ENCODE results near the gene ELAPOR1. TPM values are rescaled to one million over a fixed set of nuclear protein-coding genes. Genes with fewer than 3 reads are reported as not detected.

Gene ELAPOR1
- total and polyA plus RNA-seq, 8 donors: 25.5 to 185 (median 69.2) TPM

DNA sequence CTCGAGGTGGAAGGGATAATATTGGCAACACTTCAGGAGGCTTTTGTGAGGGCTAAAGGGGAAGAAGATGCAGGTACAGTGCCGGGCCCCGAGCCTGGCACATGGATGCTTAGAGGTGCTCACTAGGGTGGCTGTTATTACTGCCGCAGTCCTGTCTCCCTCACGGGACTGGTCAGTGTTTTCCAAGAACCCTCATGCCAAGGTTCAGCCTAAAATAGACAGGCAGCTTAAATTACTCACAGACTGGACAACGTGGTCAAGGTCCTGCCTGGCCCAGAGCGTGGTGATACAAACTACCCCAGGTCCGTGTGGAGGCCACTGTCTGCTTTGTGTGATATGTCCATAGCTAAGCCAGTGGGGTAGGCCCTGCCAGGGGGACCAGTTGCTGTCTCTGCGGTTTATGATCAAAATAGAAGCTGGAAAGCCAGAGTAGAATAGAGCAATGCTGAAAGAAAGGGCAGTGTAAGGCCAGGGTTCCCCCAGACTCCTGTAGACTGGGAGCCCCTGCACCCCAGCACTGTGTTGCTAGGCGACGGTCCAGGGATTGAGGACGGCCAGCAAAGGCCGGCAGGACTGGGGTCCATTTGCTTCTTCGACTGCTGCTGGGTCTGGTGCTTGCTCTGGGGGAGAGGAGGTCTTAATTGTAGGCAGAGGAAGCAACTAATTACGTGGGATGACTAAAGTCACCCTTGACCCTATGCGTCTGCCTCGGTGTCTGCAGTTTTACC, 36.1 kb downstream of the ELAPOR1 start:
- 34 to 59% (median 44%) methylated on average over 15 to 17 of the region's 17 CpGs for WGBS, 5 donors
- Histone ChIP-seq H3K36me3 (no peaks in the 10 kb centered on the region), H3K27me3 (no peaks in the 10 kb centered on the region), H3K4me1 (peaks cover 32 to 53% (median 38%) of the 10 kb centered on the region in 4 donors), H3K4me3 (no peak overlapping the region), H3K9me3 (no peaks in the 10 kb centered on the region), H3K27ac (peak overlapping the region; percentile 73 to 87 (median 80))
- TF ChIP-seq POLR2A (IDR thresholded peaks at IDR 0.05) (no peak), EP300 (IDR thresholded peaks at IDR 0.05) (no peak), POLR2AphosphoS5 (IDR thresholded peaks at IDR 0.05) (no peak)
- TF ChIP-seq, protein P1, sequence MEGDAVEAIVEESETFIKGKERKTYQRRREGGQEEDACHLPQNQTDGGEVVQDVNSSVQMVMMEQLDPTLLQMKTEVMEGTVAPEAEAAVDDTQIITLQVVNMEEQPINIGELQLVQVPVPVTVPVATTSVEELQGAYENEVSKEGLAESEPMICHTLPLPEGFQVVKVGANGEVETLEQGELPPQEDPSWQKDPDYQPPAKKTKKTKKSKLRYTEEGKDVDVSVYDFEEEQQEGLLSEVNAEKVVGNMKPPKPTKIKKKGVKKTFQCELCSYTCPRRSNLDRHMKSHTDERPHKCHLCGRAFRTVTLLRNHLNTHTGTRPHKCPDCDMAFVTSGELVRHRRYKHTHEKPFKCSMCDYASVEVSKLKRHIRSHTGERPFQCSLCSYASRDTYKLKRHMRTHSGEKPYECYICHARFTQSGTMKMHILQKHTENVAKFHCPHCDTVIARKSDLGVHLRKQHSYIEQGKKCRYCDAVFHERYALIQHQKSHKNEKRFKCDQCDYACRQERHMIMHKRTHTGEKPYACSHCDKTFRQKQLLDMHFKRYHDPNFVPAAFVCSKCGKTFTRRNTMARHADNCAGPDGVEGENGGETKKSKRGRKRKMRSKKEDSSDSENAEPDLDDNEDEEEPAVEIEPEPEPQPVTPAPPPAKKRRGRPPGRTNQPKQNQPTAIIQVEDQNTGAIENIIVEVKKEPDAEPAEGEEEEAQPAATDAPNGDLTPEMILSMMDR (IDR thresholded peaks at IDR 0.05): no peak
- intact Hi-C loops (cut with DNase I; ENCODE audit: low total_unique reads): no loop called here
- no peak for DNase-seq

DNA sequence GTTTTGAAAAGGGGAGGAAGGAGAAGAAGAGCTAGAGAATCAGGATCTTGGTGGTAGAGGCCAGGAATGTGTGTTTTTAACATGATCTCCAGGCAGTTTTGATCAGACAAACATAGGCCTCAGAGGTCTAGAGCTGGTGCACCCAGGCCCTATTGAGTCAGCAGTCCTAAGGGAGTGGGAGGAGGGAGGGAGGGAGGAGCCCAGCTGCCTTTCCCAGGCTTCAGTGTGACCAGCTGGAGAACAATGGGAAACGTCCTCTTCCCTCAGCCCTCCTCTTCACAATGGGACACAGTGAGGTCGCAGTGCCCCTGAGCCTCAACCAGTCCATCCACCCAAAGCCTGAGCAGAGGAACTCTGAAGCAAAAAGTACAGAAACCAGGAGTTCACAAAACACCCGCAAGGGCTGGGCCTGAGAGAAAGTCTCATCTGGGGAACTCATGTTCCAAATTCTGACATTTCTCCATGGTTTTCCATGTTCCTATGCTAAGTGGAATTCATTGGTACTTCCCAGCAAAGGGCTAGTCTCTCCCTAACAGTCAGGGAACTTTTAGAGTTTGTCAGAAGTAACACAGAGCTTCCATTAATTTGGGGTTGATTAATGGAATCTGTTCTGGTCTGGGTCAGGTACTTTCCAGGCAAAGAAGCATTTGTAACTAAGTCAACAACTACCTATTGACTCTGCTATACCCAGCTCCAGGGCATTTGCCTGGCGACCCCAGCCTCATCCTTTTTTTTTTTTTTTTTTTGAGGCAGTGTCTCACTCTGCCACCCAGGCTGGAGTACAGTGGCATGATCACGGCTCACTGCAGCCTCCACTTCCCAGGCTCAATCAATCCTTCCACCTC, 37.5 kb downstream of the ELAPOR1 start:
- no peak overlapping the region for H3K4me3 ChIP-seq
- peak; percentile 67 to 80 for DNase-seq
- TF ChIP-seq POLR2AphosphoS5 (IDR thresholded peaks at IDR 0.05) (no peak), POLR2A (IDR thresholded peaks at IDR 0.05) (no peak), EP300 (IDR thresholded peaks at IDR 0.05) (no peak)
- TF ChIP-seq, protein P1 (IDR thresholded peaks at IDR 0.05): no peak

DNA sequence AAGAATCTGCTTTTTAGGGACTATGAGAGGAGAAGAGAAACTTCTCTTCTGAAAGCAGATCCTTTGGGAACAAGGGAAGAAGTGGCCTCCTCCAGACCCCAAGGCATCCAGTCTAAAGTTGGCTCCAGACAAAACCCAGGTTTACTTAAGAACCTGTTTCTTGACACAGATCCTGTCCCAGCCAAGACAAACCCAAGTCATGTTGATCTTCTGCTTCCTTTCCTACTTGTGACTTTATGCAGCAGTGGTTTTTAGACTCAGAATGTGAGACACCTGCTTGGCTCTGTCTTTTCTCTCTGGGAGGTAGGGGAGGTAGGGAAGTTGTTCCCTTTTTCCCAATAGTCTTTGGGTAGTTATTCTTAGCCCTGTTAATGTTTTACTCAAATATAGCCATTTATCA, 38.3 kb downstream of the ELAPOR1 start:
- Histone ChIP-seq H3K27ac (peak overlapping the region; percentile 45 to 83 (median 74)), H3K36me3 (no peaks in the 10 kb centered on the region), H3K4me1 (peaks cover 33 to 57% (median 46%) of the 10 kb centered on the region in 4 donors), H3K27me3 (no peaks in the 10 kb centered on the region), H3K9me3 (no peaks in the 10 kb centered on the region), H3K4me3 (no peak overlapping the region)
- peak; percentile 41 to 51 for DNase-seq
- intact Hi-C loops (cut with DNase I; ENCODE audit: low total_unique reads): no loop called here
- TF ChIP-seq POLR2AphosphoS5 (IDR thresholded peaks at IDR 0.05) (peak in 2 of 3 donors; percentile 57 to 62), POLR2A (IDR thresholded peaks at IDR 0.05) (no peak)

More for the DNA sequence above, 37.5 kb downstream of the ELAPOR1 start:
- Histone ChIP-seq H3K9me3 (no peaks in the 10 kb centered on the region), H3K4me1 (peaks cover 32 to 54% (median 39%) of the 10 kb centered on the region in 4 donors), H3K27ac (peak overlapping the region; percentile 73 to 85 (median 80)), H3K36me3 (no peaks in the 10 kb centered on the region), H3K27me3 (no peaks in the 10 kb centered on the region)
- 31 to 60% (median 44%) methylated on average over 5 of the region's 5 CpGs for WGBS, 5 donors
- intact Hi-C loops (cut with DNase I; ENCODE audit: low total_unique reads): no loop called here

DNA sequence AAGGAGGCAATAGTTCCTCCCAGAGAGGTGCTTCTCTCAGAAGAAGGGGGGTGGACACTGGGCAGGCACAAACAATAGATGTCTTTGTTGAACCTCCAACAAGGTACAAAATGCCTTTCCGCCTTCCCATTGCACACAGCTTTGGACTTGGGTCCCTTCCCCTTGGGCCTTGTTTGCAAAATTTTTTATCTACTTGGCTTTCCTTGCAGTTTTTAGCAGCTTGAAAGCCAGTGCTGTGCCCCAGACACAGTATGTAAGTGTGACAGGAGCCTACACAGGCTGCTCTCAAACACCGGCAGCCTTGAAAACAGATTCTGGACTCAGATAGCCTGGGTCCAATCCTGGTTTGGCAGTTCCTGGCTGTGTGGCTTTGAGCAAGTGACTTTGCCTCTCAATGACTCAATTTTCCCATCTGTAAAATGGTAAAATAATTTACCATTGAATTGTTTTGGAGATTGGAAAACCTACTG, 43.0 kb downstream of the ELAPOR1 start:
- Histone ChIP-seq H3K27ac (peak overlapping the region; percentile 9 to 73 (median 43)), H3K4me3 (no peak overlapping the region), H3K36me3 (no peaks in the 10 kb centered on the region), H3K27me3 (no peaks in the 10 kb centered on the region), H3K9me3 (no peaks in the 10 kb centered on the region), H3K4me1 (peaks cover 19 to 49% (median 24%) of the 10 kb centered on the region in 4 donors)
- no peak for TF ChIP-seq EP300 (IDR thresholded peaks at IDR 0.05)
- peak in 1 of 3 donors; percentile 15 for TF ChIP-seq POLR2AphosphoS5 (IDR thresholded peaks at IDR 0.05)
- WGBS, 5 donors: 31 to 78% (median 58%) methylated on average over 1 to 2 of the region's 2 CpGs
- intact Hi-C loops (cut with DNase I; ENCODE audit: low total_unique reads): no loop called here
- peak; percentile 45 to 52 for DNase-seq

DNA sequence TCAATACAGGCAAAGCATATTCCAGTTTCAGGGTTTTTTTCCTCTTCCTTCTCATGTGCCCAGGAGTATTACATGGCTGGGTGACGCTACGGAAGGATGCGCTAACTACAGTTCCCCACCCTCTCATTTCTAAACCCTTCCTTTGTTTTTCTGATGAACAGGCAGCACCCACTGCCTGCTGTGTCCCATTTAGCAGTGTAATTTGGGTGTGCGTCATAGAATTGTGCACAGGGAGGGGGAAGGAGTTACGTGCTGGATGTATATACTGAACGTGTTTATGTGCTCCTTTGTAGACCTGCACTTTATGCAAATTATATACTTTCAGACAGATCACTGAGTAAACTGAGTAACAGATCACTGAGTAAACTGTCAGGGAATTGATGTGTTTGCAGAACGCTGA, 44.5 kb downstream of the ELAPOR1 start:
- TF ChIP-seq POLR2A (IDR thresholded peaks at IDR 0.05) (no peak), EP300 (IDR thresholded peaks at IDR 0.05) (no peak), POLR2AphosphoS5 (IDR thresholded peaks at IDR 0.05) (no peak)
- TF ChIP-seq, protein P1 (IDR thresholded peaks at IDR 0.05): no peak
- Histone ChIP-seq H3K9me3 (no peaks in the 10 kb centered on the region), H3K36me3 (no peaks in the 10 kb centered on the region), H3K27ac (no peak overlapping the region), H3K27me3 (no peaks in the 10 kb centered on the region), H3K4me1 (peaks cover 22 to 55% (median 29%) of the 10 kb centered on the region in 4 donors), H3K4me3 (no peak overlapping the region)
- WGBS, 5 donors: 59 to 77% (median 65%) methylated on average over 7 of the region's 7 CpGs
- intact Hi-C loops (cut with DNase I; ENCODE audit: low total_unique reads): no loop called here
- DNase-seq: no peak

Measured in stomach (tissue), 9 donors.